OCI-M2 (cell line): Measurements from ENCODE around the gene SSNA1.

Experiments
- DNase-seq: peaks from one replicate; lab custom pipeline; 2025; ENCODE audit not compliant: unreplicated experiment; lab: John Stamatoyannopoulos, UW

SSNA1 gene

GRCh38 chr9:137219757-137220316 lies 31.4 kb downstream of the SSNA1 start:
- DNase-seq = no peak

GRCh38 chr9:137220317-137221094 lies 32.0 kb downstream of the SSNA1 start:
- DNase-seq = no peak

- no peak for DNase-seq
Observed at GRCh38 chr9:137221095-137221505, 32.6 kb downstream of the SSNA1 start.

- no peak for DNase-seq
Observed at GRCh38 chr9:137221506-137222111, 33.1 kb downstream of the SSNA1 start.

- no peak for DNase-seq
Observed at GRCh38 chr9:137222190-137223077, 34.0 kb downstream of the SSNA1 start, which contains the start of gene RNF208. Gene RNF208, minus strand, starts transcription at chr9:137222240. Its CDS starts 1,028 bp downstream, at chr9:137221212.

GRCh38 chr9:137223078-137223970 lies 34.8 kb downstream of the SSNA1 start:
- DNase-seq = peak; percentile 82

- no peak for DNase-seq
Observed at GRCh38 chr9:137224830-137225694, 36.6 kb downstream of the SSNA1 start, which contains the start of gene CYSRT1. Gene CYSRT1, plus strand, starts transcription at chr9:137225174. Its CDS starts 448 bp downstream, at chr9:137225622.

GRCh38 chr9:137225699-137226331 lies 37.3 kb downstream of the SSNA1 start:
- no peak for DNase-seq

- DNase-seq = no peak
Observed at GRCh38 chr9:137226338-137227053, 38.0 kb downstream of the SSNA1 start.

GRCh38 chr9:137227054-137227852 lies 38.8 kb downstream of the SSNA1 start, which contains the start of gene RNF224:
Gene RNF224, plus strand, starts transcription at chr9:137227502. Its CDS starts 834 bp downstream, at chr9:137228336.
- DNase-seq = peak; percentile 22

- DNase-seq = no peak
Observed at GRCh38 chr9:137227853-137228505, 39.5 kb downstream of the SSNA1 start.

GRCh38 chr9:137228506-137228967 lies 40.1 kb downstream of the SSNA1 start:
- no peak for DNase-seq

- DNase-seq = no peak
Observed at GRCh38 chr9:137228968-137229896, 40.8 kb downstream of the SSNA1 start.

GRCh38 chr9:137229903-137230704 lies 41.6 kb downstream of the SSNA1 start:
- no peak for DNase-seq
